ENCODE results near the gene PCNX3. TPM values are rescaled to one million over a fixed set of nuclear protein-coding genes. Genes with fewer than 3 reads are reported as not detected.
A peak's percentile ranks its signal among the peaks of the same experiment; 100 is the strongest.

The PCNX3 gene
- total and polyA plus RNA-seq, 2 of the 13 experiments (the other 11 are each of a cell fraction or from before 2014, with no cell fraction given), result 16.2 to 23.0 TPM

DNA sequence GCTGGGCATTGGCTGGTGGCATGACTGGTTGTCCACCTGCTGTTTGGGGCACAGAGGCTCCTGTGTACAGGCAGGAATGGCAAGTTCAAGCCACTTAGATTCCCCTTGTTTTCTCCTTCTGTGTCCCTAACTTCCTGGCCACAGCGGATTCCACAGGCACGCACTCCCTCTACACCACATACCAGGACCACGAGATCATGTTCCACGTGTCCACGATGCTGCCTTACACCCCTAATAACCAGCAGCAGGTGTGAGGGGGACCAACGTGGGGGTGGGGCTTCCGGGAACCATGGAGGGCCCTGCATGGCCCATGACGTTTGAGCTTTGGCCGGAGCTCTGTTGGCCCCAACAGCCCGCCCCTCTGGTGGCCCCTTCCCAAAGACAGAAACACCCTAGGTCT, 30.1 kb downstream of the PCNX3 start (continued):
- TF ChIP-seq KAT2B (IDR thresholded peaks at IDR 0.05; ENCODE audit: borderline replicate concordance, low read depth, low read length), result no peak

DNA sequence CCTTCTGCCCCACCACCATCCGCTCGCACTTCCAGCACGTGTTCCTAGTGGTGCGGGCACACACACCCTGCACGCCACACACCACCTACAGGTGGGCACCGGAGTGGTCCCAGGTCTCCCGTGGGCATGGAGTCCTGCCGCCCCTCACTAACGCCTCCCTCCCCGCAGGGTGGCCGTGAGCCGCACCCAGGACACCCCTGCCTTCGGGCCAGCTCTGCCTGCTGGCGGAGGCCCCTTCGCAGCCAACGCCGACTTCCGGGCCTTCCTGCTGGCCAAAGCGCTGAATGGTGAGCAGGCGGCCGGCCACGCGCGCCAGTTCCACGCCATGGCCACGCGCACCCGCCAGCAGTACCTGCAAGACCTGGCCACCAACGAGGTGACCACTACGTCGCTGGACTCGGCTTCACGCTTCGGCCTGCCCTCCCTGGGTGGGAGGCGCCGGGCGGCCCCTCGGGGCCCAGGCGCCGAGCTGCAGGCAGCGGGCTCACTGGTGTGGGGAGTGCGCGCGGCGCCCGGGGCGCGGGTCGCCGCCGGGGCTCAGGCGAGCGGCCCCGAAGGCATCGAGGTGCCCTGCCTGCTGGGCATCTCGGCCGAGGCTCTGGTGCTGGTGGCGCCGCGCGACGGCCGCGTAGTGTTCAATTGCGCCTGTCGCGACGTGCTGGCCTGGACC, 30.8 kb downstream of the PCNX3 start:
- no peak overlapping the region for H3K4me3 ChIP-seq (replicated peaks in 1 of 3; ENCODE audit: insufficient read depth in 1 of 3, low read depth in 2 of 3, low read length in 3 of 3)
- no peaks in the 10 kb centered on the region for H4K20me1 ChIP-seq (ENCODE audit: insufficient read depth, low read length)
- H3K36me3 ChIP-seq (replicated peaks in 1 of 2; ENCODE audit: control insufficient read depth in 1 of 2, insufficient read depth in 2 of 2, low read length in 2 of 2), result no peaks in the 10 kb centered on the region
- no TSS peak for BruUV-seq (replicated peaks)
- H3K79me2 ChIP-seq (ENCODE audit: insufficient read depth, low read length), result no peaks in the 10 kb centered on the region
- no peak overlapping the region for H2AFZ ChIP-seq (ENCODE audit: low read length)
- POLR2A ChIA-PET, result no interaction called here
- no peaks in the 10 kb centered on the region for H3K9me3 ChIP-seq (ENCODE audit: low read length)
- CTCF ChIA-PET (ENCODE audit: low intra/inter-chr PET ratio, low total read pairs), result no interaction called here
- H3K9ac ChIP-seq (ENCODE audit: insufficient read depth, low read depth, low read length), result no peak overlapping the region
- H3K4me1 ChIP-seq (ENCODE audit: insufficient read depth, low read length), result peaks cover 21% of the 10 kb centered on the region
- no peaks in the 10 kb centered on the region for H3K27me3 ChIP-seq (ENCODE audit: control insufficient read depth in 1 of 2, insufficient read depth in 2 of 2, low read length in 2 of 2)
- WGBS (ENCODE audit: low lambda C conversion rate), result 97% methylated on average over 34 of the region's 68 CpGs
- ATAC-seq, result no peak
- no peak for FAIRE-seq
- intact Hi-C loops (cut with micrococcal nuclease; ENCODE audit: unreplicated experiment), result no loop called here
- H3K27ac ChIP-seq (ENCODE audit: extremely low read length, insufficient read depth, low read length), result no peak overlapping the region
- in situ Hi-C loops (cut with HindIII; ENCODE audit: extremely low pct_ligation_motif_present, low pct_unique_long_range_greater_than_20kb), result no loop called here
- TF ChIP-seq, protein P1, sequence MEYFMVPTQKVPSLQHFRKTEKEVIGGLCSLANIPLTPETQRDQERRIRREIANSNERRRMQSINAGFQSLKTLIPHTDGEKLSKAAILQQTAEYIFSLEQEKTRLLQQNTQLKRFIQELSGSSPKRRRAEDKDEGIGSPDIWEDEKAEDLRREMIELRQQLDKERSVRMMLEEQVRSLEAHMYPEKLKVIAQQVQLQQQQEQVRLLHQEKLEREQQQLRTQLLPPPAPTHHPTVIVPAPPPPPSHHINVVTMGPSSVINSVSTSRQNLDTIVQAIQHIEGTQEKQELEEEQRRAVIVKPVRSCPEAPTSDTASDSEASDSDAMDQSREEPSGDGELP (IDR thresholded peaks at IDR 0.05; ENCODE audit: borderline replicate concordance, low read depth), result no peak
- TF ChIP-seq, protein P2, sequence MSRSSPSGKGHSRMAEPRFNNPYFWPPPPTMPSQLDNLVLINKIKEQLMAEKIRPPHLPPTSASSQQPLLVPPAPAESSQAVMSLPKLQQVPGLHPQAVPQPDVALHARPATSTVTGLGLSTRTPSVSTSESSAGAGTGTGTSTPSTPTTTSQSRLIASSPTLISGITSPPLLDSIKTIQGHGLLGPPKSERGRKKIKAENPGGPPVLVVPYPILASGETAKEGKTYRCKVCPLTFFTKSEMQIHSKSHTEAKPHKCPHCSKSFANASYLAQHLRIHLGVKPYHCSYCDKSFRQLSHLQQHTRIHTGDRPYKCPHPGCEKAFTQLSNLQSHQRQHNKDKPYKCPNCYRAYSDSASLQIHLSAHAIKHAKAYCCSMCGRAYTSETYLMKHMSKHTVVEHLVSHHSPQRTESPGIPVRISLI (CRISPR knock-in tag; IDR thresholded peaks at IDR 0.05; ENCODE audit: borderline replicate concordance), result no peak
- TF ChIP-seq HOXA3 (CRISPR knock-in tag; IDR thresholded peaks at IDR 0.05) (0 out of 2 replicates have a peak, but pooled peaks have one; percentile 4), TBX3 (IDR thresholded peaks at IDR 0.05; ENCODE audit: borderline replicate concordance) (no peak), SRSF9 (IDR thresholded peaks at IDR 0.05; ENCODE audit: borderline replicate concordance, insufficient read depth, low read depth, low read length, poor library complexity, severe bottlenecking) (no peak)
- H3K4me2 ChIP-seq (ENCODE audit: low read depth, low read length), result no peak overlapping the region
- no peak for DNase-seq (ENCODE audit: low spot score)
